ENCODE measurements around the gene MGAT3.

- no peak for TF ChIP-seq CTCF (IDR thresholded peaks at IDR 0.05; ENCODE audit: extremely low read depth in 1 of 2, insufficient read depth in 1 of 2, low read depth in 1 of 2, low read length in 2 of 2)
- no peak for TF ChIP-seq POLR2AphosphoS5 (IDR thresholded peaks at IDR 0.05; ENCODE audit: insufficient read depth, low read depth, low read length)
- TF ChIP-seq POLR2A (IDR thresholded peaks at IDR 0.05; ENCODE audit: low read depth, low read length) = no peak
- no peak for TF ChIP-seq JUN (IDR thresholded peaks at IDR 0.05; ENCODE audit: borderline replicate concordance, insufficient read depth, insufficient read length, low read depth)
- TF ChIP-seq MAX (IDR thresholded peaks at IDR 0.05; ENCODE audit: insufficient read depth, insufficient read length) = no peak
- TF ChIP-seq EZH2 (IDR thresholded peaks at IDR 0.05; ENCODE audit: borderline replicate concordance, low read depth, low read length, severe bottlenecking) = no peak
- no peak for TF ChIP-seq GATA2 (IDR thresholded peaks at IDR 0.05; ENCODE audit: insufficient read depth, insufficient read length, low read depth, low read length)
- no peak for TF ChIP-seq FOS (IDR thresholded peaks at IDR 0.05; ENCODE audit: borderline replicate concordance, insufficient read depth, low read length)
- no peak for TF ChIP-seq MYC (IDR thresholded peaks at IDR 0.05; ENCODE audit: low read depth, low read length)
Measured at GRCh38 chr22:39473851-39474250, 17.0 kb downstream of the MGAT3 start.

All from endothelial cell of umbilical vein (primary cell).